H1 (cell line): ENCODE data around the gene AKR1B15. TPM values are rescaled to one million over a fixed set of nuclear protein-coding genes. Genes with fewer than 3 reads are reported as not detected.

Source experiments
- CTCF ChIA-PET: fragments of 300-600 bp; sonication (Branson Sonifier 250); formaldehyde crosslinking; loops from one replicate; lab custom pipeline; 2021; ENCODE audit not compliant: partially characterized antibody; lab: Charles Lee
- POLR2A ChIA-PET: fragments of 300-600 bp; sonication (Branson Sonifier 250); formaldehyde crosslinking; loops from one replicate; lab custom pipeline; 2021; ENCODE audit warnings: inconsistent platforms; ENCODE audit not compliant: partially characterized antibody; lab: Charles Lee
- DNase-seq, 2 experiments: peaks; one replicate each; pipeline versions ENCODE4 v3.0.0 to v3.0.0-alpha.2; 2010 to 2022; ENCODE audit warnings: low spot score in 2 of 2, low read depth in 1 of 2, mixed read lengths in 1 of 2
- FAIRE-seq: peaks from 2 replicates; lab custom pipeline; 2011; peaks lifted over from hg19 to GRCh38; lab: Jason Lieb, UNC
- H2AFZ ChIP-seq: 2 replicates; pipeline ENCODE4 v1.8.1; 2012; ENCODE audit warnings: low read length, inconsistent platforms
- H2AK5ac ChIP-seq: 2 replicates; pipeline ENCODE4 v1.6.1; 2013; ENCODE audit warnings: low read depth, low read length
- H2BK120ac ChIP-seq: replicated peaks from 2 replicates; pipeline ENCODE3; 2013; ENCODE audit warnings: low read depth, low read length, inconsistent platforms
- H2BK12ac ChIP-seq: 2 replicates; pipeline ENCODE4 v1.6.1; 2013; ENCODE audit warnings: low read depth, low read length
- H2BK15ac ChIP-seq: 2 replicates; pipeline ENCODE4 v1.6.1; 2013; ENCODE audit warnings: low read length
- H2BK20ac ChIP-seq: 2 replicates; pipeline ENCODE4 v1.6.1; 2013; ENCODE audit warnings: low read length
- H2BK5ac ChIP-seq: 2 replicates; pipeline ENCODE4 v1.6.1; 2013; ENCODE audit warnings: low read depth, low read length
- H3K14ac ChIP-seq: 2 replicates; pipeline ENCODE4 v1.6.1; 2013; ENCODE audit warnings: inconsistent platforms; ENCODE audit not compliant: insufficient read length
- H3K18ac ChIP-seq: 2 replicates; pipeline ENCODE4 v1.6.1; 2013; ENCODE audit warnings: low read length; ENCODE audit errors: extremely low read depth
- H3K23ac ChIP-seq: 2 replicates; pipeline ENCODE4 v1.6.1; 2013; ENCODE audit warnings: inconsistent platforms; ENCODE audit not compliant: insufficient read length
- H3K23me2 ChIP-seq: 2 replicates; pipeline ENCODE4 v1.6.1; 2013; ENCODE audit warnings: low read depth, low read length
- H3K27ac ChIP-seq: 2 replicates; pipeline ENCODE4 v1.6.1; 2011; ENCODE audit warnings: low read depth, low read length, inconsistent platforms
- H3K27me3 ChIP-seq, 4 experiments: replicated peaks in 1 of 4; 1 replicate in 1 of 4; 2 replicates in 3 of 4; pipeline versions ENCODE4 v1.6.1 to v1.8.1; 2011 to 2013; ENCODE audit warnings: low read length in 3 of 4, mild to moderate bottlenecking in 3 of 4, inconsistent platforms in 2 of 4, mixed read lengths in 2 of 4, moderate library complexity in 1 of 4; ENCODE audit not compliant: control insufficient read depth in 3 of 4, insufficient read depth in 3 of 4; ENCODE audit errors: extremely low read depth in 1 of 4
- H3K36me3 ChIP-seq, 4 experiments: 2 replicates each; pipeline versions ENCODE4 v1.6.1 to v1.8.1; 2011 to 2013; ENCODE audit warnings: mild to moderate bottlenecking in 4 of 4, low read length in 3 of 4, moderate library complexity in 2 of 4, control low read depth in 1 of 4, inconsistent platforms in 1 of 4; ENCODE audit not compliant: insufficient read depth in 4 of 4, control insufficient read depth in 2 of 4
- H3K4ac ChIP-seq: replicated peaks from 2 replicates; pipeline ENCODE3; 2013; ENCODE audit warnings: low read length, low read depth, mixed read lengths, inconsistent platforms; ENCODE audit not compliant: insufficient read length
- H3K4me1 ChIP-seq, 4 experiments: replicated peaks in 1 of 4; 1 replicate in 1 of 4; 2 replicates in 3 of 4; pipeline versions ENCODE4 v1.6.1 to v1.8.1; 2011 to 2013; ENCODE audit warnings: low read length in 3 of 4, inconsistent platforms in 2 of 4, mixed read lengths in 1 of 4; ENCODE audit not compliant: insufficient read depth in 4 of 4, control insufficient read depth in 3 of 4
- H3K4me2 ChIP-seq, 2 experiments: 2 replicates each; pipeline versions ENCODE4 v1.6.1 to v1.8.1; 2011 to 2013; ENCODE audit warnings: low read depth in 2 of 2, low read length in 2 of 2, control low read depth in 1 of 2, inconsistent platforms in 1 of 2, mild to moderate bottlenecking in 1 of 2; ENCODE audit not compliant: insufficient read depth in 1 of 2
- H3K4me3 ChIP-seq, 4 experiments: fragments of 200-600, 300-600 bp in 1 of 4; sonication (generic), shearing (Covaris generic), sonication (Bioruptor Twin) in 1 of 4; 2 replicates each; pipeline versions ENCODE4 v1.5.1 to v1.8.1; 2011 to 2016; ENCODE audit warnings: low read length in 4 of 4, low read depth in 3 of 4, control low read depth in 2 of 4, inconsistent platforms in 2 of 4, mild to moderate bottlenecking in 2 of 4, mixed read lengths in 1 of 4, moderate library complexity in 1 of 4; ENCODE audit not compliant: insufficient read depth in 2 of 4; ENCODE audit errors: extremely low read depth in 1 of 4
- H3K56ac ChIP-seq: replicated peaks from 2 replicates; pipeline ENCODE3; 2013; ENCODE audit warnings: low read depth, mild to moderate bottlenecking, mixed read lengths, low read length, inconsistent platforms; ENCODE audit not compliant: insufficient read length
- H3K79me1 ChIP-seq: 2 replicates; pipeline ENCODE4 v1.6.1; 2013; ENCODE audit warnings: low read depth, low read length, control low read depth
- H3K79me2 ChIP-seq, 2 experiments: 2 replicates each; pipeline versions ENCODE4 v1.6.1 to v1.8.1; 2012 to 2013; ENCODE audit warnings: low read length in 2 of 2, mild to moderate bottlenecking in 2 of 2, inconsistent platforms in 1 of 2; ENCODE audit not compliant: insufficient read depth in 2 of 2, control insufficient read depth in 1 of 2
- H3K9ac ChIP-seq, 4 experiments: replicated peaks in 1 of 4; 1 replicate in 1 of 4; 2 replicates in 3 of 4; pipeline versions ENCODE4 v1.6.1 to v1.8.1; 2011 to 2013; ENCODE audit warnings: low read depth in 3 of 4, low read length in 3 of 4, control low read depth in 2 of 4, mild to moderate bottlenecking in 2 of 4, moderate library complexity in 2 of 4, inconsistent platforms in 1 of 4; ENCODE audit errors: extremely low read depth in 1 of 4
- H3K9me3 ChIP-seq, 2 experiments: 2 replicates each; pipeline versions ENCODE4 v1.6.1 to v1.8.1; 2012 to 2013; ENCODE audit warnings: mild to moderate bottlenecking in 2 of 2, moderate library complexity in 2 of 2, control low read depth in 1 of 2, inconsistent platforms in 1 of 2, low read depth in 1 of 2, low read length in 1 of 2, mixed read lengths in 1 of 2; ENCODE audit not compliant: insufficient read depth in 2 of 2
- H4K20me1 ChIP-seq, 2 experiments: replicated peaks in 1 of 2; 2 replicates each; pipeline versions ENCODE3 to v1.8.1; 2011 to 2013; ENCODE audit warnings: inconsistent platforms in 2 of 2, low read length in 2 of 2, mild to moderate bottlenecking in 1 of 2; ENCODE audit not compliant: insufficient read depth in 2 of 2, control insufficient read depth in 1 of 2
- H4K5ac ChIP-seq: 2 replicates; pipeline ENCODE4 v1.6.1; 2013; ENCODE audit warnings: low read length, low read depth, mixed read lengths, inconsistent platforms; ENCODE audit not compliant: insufficient read length
- H4K8ac ChIP-seq: 2 replicates; pipeline ENCODE4 v1.8.0; 2013; ENCODE audit warnings: mild to moderate bottlenecking, moderate library complexity, low read length, inconsistent platforms; ENCODE audit not compliant: insufficient read depth; ENCODE audit errors: extremely low read depth
- H4K91ac ChIP-seq: replicated peaks from 2 replicates; pipeline ENCODE3; 2013; ENCODE audit warnings: low read length, mixed read lengths, inconsistent platforms; ENCODE audit not compliant: insufficient read length
- POU5F1 ChIP-seq: IDR thresholded peaks from 2 replicates; pipeline ENCODE4 v1.6.1; 2011; ENCODE audit warnings: low read depth, mild to moderate bottlenecking, low read length, moderate library complexity
- SP4 ChIP-seq: IDR thresholded peaks from 2 replicates; pipeline ENCODE4 v1.6.1; 2012; ENCODE audit warnings: low read length, inconsistent platforms
- WGBS, 2 experiments: shearing (Covaris generic) in 1 of 2; methylation state at CpG; one replicate each; pipeline versions ENCODE4 v1.1.6 to v1.1.7; 2013 to 2015; ENCODE audit warnings: low lambda C conversion rate in 2 of 2, mixed read lengths in 2 of 2, inconsistent platforms in 1 of 2, low coverage in 1 of 2, missing lambda C conversion rate in 1 of 2; ENCODE audit not compliant: insufficient replicate concordance in 2 of 2, insufficient coverage in 1 of 2, insufficient read length in 1 of 2; ENCODE audit errors: extremely low coverage in 1 of 2, missing lambda C conversion rate in 1 of 2; 5-methylcytosine and 5-hydroxymethylcytosine counted together
- polyA plus RNA-seq, 7 experiments: library from polyadenylated mRNA; depleted of rRNA in 3 of 7; stranded (reverse) in 5 of 7; unstranded in 2 of 7; fragments of >200 nt in 5 of 7; fragments of 200-250 nt in 2 of 7; gene quantifications; 1 replicate in 5 of 7; 2 replicates in 1 of 7; 4 replicates in 1 of 7; pipeline versions ENCODE4 v1.2.1 to v1.2.3, GENCODE V29; 2011 to 2013; ENCODE audit warnings: missing spikeins in 2 of 7, mixed read lengths in 2 of 7
- total RNA-seq: library from RNA; stranded (reverse); fragmentation: NEBNext Ultra II Directional; extraction: Animal tissue kit (Norgen Biotek cat#: 25700); gene quantifications from 2 replicates; pipeline ENCODE4 v1.2.1, GENCODE V29; 2021

The AKR1B15 gene
- total and polyA plus RNA-seq, 2 of the 8 experiments (the other 6 are each of a cell fraction or from before 2014, with no cell fraction given): 0.15 to 0.47 TPM

DNA sequence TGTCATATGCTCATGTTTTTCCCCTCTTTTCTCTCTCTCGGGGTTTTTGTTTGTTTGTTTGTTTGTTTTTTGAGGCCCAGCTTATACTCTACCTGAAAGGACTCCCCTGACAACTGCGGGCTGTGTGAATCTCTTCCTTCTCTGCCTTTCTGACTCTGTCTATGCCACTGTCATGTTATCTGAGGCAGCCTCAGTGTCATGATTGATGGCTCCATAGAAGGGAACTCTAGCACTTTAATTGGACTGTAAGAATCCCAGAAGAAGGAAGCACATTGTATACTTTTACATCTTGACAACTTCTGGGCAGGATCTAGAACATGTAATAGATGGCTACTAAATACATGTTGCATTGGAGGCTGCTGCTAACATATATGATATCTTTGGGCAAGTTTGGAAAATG, 25.4 kb downstream of the AKR1B15 start:
- Histone ChIP-seq H3K27me3 (no peaks in the 10 kb centered on the region), H3K4me2 (no peak overlapping the region), H2BK15ac (no peak overlapping the region), H3K79me1 (no peaks in the 10 kb centered on the region), H3K4me1 (no peaks in the 10 kb centered on the region), H4K5ac (no peak overlapping the region), H3K27ac (no peak overlapping the region), H3K9me3 (peaks cover 8 to 11% of the 10 kb centered on the region in 2 experiments; a peak in 3 of 4 replicates), H4K20me1 (no peaks in the 10 kb centered on the region), H3K23me2 (no peaks in the 10 kb centered on the region), H2BK12ac (no peak overlapping the region), H3K18ac (no peak overlapping the region), H3K79me2 (no peaks in the 10 kb centered on the region), H2BK5ac (no peak overlapping the region), H3K9ac (no peak overlapping the region), H2BK120ac (no peak overlapping the region), H3K36me3 (no peaks in the 10 kb centered on the region), H2BK20ac (no peak overlapping the region), H3K23ac (no peak overlapping the region), H3K4me3 (no peak overlapping the region), H4K91ac (no peak overlapping the region), H2AFZ (no peak overlapping the region), H2AK5ac (no peak overlapping the region), H3K14ac (no peak overlapping the region), H4K8ac (no peak overlapping the region), H3K56ac (no peak overlapping the region), H3K4ac (no peak overlapping the region)
- DNase-seq (no peak), FAIRE-seq (no peak)
- WGBS, 2 experiments: 78% methylated on average over 2 of the region's 2 CpGs; no CpG with 5 or more reads in 1 of the 2 experiments
- CTCF ChIA-PET: interaction anchor here (0.7 to 1.5 kb wide), 3 partner anchors 21 to 65 kb away, joined by 3 to 4 read pairs (median 3); no protein-coding TSS in a partner anchor
- POLR2A ChIA-PET: no interaction called here
- TF ChIP-seq POU5F1: no peak
- no peak for TF ChIP-seq SP4
